Stimulated activated CD8-positive, alpha-beta memory T cell treated with anti-CD3 and anti-CD28 coated beads, Interleukin-4, amount 100 ng/mL, for 1 hour (primary cell): ENCODE results near the gene SMIM29.
"Not testable (repeated sequence)": the region's sequence is repeated elsewhere in the genome, so short reads cannot be mapped to it uniquely, and the experiment has no call there.

Experiments
- DNase-seq, 2 donors: peaks; one replicate each; pipeline ENCODE4 v3.0.0-alpha.2; 2020; ENCODE audit warnings: low read depth in 2 of 2, low spot score in 1 of 2

SMIM29 gene

DNA sequence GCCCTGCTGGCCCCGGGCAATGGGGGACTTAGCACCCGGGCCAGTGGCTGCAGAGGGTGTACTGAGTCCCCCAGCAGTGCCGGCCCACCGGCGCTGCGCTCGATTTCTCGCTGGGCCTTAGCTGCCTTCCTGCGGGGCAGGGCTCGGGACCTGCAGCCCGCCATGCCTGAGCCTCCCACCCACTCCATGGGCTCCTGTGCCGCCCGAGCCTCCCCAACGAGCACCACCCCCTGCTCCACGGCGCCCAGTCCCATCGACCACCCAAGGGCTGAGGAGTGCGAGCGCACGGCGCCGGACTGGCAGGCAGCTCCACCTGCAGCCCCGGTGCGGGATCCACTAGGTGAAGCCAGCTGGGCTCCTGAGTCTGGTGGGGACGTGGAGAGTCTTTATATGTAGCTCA lies 20.3 kb upstream of the SMIM29 start:
- DNase-seq, result not testable (repeated sequence)

DNA sequence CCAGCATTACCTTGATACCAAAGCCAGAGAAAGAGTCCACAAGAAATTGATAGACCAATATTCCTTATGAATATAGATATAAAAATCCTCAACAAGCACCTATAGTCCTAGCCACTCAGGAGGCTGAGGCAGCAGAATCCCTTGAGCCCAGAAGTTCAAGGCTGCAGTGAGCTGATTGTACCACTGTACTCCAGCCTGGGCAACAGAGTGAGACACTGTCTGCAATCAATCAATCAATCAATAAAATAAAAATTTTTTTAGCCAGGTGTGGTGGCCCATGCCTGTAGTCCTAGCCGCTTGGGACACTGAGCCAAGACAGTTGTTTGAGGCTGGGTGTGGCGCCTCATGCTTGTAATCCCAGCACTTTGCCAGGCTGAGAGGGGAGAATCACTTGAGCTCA lies 18.9 kb upstream of the SMIM29 start:
- DNase-seq, result no peak

DNA sequence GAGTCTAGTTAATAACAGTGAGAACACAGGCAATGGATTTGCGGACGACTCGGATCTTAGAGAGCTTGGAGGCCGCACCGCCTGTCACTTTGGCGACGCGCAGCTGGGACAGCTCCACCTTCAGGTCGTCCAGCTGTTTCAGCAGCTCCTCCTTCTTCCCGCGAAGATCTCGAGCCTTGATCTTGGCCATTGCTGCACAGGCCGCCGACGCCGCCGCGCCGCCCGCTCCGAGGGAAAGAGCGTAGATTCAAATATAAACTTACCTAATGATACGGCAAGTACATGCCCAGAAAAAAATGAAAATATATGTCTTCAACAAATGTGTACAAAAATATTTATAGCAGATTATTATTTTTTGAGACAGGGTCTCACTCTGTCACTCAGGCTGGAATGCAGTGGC lies 14.7 kb upstream of the SMIM29 start:
- not testable (repeated sequence) for DNase-seq

- no peak for DNase-seq
Measured at GRCh38 chr6:34260576-34261267, 11.9 kb upstream of the SMIM29 start.

GRCh38 chr6:34259529-34260069 lies 10.8 kb upstream of the SMIM29 start:
- no peak for DNase-seq

GRCh38 chr6:34252395-34252794 lies 3.6 kb upstream of the SMIM29 start:
- not testable (repeated sequence) for DNase-seq

DNA sequence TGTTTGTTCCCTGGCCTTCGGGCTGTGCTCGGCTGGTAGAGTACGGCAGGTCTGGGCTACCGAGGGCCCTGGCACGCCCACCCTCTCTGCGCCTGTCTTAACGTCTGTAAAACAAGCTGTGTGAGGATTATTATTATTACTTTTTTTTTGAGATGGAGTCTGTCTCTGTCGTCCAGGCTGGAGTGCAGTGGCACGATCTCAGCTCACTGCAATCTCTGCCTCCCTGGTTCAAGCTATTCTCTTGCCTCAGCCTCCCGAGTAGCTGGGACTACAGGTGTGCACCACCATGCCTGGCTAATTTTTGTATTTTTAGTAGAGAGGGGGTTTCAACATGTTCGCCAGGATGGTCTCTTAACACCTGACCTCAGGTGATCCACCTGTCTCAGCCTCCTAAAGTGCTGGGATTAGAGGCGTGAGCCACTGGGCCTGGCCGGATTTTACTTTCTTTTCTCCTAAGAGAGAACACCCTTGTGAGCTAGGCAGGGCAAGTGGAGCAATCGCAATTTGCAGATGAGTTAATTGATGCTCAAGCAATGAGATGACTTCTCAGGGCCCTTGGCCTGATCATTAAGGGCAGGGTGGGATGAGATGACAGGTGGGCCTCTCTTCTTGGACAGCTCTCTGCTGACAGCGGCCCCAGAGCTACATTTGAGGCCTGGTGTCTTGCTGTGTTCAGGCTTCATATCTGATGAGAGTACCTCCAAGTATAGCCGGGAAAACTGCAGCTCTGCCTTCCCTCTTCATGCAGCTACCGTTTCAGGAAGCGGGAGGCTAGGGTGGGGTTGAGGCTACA lies 859 bp upstream of the SMIM29 start:
- no peak for DNase-seq

DNA sequence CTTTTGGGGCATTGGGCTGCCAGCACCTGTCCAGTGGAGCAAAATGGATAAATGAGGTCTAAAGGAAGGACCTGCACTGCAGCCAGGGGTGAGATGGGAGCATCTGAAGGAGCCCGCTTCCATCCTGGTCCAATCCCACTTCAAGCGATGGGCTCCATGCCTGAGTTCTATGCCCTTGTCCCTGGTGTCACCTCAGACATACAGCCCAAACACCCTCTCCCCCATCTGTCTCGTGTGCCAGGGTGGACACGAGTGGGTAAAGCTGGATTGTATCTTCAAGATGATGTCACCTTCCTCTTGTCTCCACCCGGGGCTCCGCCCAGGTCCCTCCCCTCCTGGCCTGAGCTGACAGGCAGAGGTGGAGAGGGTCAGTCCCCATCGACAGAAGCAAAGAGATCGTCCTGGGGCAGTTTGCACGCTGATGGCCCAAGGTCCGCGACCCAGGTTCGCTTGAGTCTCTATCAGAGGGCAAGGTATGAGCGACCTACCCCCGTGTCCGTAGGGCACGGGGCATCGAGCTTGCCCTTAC lies 544 bp downstream of the SMIM29 start:
- DNase-seq, result no peak

GRCh38 chr6:34247481-34248197 lies 1.2 kb downstream of the SMIM29 start:
- no peak for DNase-seq

GRCh38 chr6:34246563-34247391 lies 2.0 kb downstream of the SMIM29 start:
- DNase-seq, result no peak

GRCh38 chr6:34246249-34246562 lies 2.6 kb downstream of the SMIM29 start:
- no peak for DNase-seq

- not testable (repeated sequence) for DNase-seq
Measured at GRCh38 chr6:34245761-34246140, 3.1 kb downstream of the SMIM29 start.

- not testable (repeated sequence) for DNase-seq
Measured at GRCh38 chr6:34245032-34245760, 3.6 kb downstream of the SMIM29 start.

DNA sequence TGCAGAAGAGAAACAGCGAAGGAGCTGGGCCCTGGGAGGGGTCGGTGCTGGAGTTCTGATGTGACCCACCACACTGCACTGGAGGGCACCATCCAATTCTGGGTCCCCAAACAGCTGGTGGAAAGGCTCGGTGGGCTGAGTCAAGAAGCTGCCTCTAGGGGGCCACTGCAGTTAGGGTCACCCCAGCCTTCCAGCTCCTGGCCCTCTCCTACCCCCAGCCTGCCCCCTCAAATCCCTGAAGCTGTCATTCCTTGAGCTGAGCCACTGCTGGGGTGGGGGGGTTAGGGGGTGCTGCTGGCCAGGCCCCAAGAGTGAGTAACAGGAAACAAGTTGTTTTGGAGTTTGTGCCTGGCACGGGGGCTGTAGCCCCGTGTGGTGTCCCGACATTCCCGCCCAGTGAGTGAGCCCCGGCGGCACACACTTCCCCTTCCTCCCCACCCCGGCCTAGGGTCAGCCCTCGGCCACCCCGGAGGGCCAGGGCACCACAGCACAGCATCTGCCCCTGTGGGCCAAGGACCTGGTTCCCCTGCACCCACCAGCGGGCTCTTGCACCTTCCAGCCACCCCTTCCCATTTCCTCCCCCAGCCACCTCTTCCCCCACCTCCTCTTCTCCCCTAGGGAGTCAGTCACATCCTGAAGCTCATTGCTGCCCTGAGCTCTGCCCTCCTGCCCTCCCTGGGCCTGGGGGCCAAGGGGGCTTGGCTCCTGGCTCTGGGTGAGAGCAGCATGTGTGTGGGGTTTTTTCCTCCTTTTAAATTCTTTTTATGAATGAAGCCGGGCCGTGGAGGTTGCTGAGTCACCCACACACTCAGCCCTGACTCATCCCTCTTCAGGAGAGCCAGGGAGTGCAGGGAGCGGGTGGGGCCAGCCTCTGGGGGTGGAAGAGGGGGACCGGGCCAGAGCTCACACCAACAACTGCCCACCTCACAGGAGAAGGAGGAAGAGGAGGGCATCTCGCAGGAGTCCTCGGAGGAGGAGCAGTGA lies 4.6 kb downstream of the SMIM29 start:
- no peak for DNase-seq

DNA sequence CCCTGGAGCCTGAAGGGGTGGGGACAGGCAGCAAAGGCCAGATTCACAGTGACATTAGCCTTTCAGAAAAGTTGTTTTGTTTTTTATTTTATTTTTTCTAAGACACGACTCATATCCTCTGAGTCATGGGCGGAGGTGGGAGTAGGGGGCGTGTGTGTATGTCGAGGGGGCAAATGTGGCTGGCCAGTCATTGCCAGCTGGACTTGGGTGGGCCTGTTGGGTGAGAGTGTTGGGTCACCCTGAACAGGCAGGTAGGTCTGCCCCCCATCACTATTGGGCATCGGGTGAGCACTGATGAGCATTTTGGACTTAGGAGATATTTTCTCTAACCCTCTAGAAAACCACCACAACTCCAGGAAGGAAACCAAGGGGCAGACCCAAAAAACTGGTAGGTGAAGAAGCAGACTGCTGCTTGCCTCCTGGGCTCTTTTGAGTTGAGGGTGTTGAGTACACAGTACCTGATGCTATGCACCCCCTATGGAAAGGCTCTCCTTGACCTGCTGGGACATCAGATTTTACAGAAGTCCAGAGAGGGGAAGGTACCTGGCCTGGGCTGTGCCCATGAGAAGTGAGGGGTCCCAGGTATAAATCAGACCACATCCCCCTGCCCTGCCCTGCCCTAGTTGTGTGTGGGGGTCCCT lies 5.6 kb downstream of the SMIM29 start:
- DNase-seq, result no peak

DNA sequence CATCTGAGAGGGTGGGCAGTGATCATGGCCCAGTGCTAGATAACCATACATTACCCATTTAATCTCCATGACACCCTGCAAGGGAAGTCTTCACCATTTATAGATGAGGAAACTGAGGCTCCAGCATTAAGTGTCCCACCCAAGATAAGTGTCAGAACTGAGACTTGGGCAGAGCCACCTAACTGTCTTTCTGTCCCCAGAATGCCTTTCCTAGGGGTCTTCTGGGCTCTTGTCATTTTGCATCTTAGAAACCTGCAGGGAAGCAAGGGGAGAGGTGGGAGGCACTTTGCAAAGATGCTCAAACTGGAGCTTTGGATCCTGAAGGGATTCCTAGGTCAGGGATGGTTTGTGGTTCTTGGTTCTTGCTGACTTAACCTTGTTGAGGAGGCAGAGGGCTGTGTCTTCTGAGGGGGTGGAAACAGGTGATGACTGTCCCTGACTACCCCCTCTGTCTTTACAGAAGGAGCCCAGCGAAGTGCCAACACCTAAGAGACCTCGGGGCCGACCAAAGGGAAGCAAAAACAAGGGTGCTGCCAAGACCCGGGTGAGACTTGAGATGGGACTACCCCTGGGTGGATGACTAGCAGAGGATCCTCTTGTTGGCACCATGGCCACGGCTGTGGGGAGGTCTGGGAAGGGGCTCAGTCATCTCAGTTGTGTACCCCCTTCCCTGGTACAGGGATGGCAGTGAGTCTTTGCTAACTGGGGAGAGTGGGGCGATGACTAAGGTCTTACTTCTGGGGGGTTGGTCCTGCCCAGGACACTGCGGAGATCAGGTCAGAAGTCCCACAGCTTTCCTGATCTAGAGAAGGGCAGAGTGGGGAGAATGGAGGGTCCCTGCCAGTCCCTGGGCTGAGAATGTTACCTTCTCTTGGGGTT lies 6.3 kb downstream of the SMIM29 start:
- no peak for DNase-seq
